ENCODE results near the gene WWTR1.

WWTR1 gene

DNA sequence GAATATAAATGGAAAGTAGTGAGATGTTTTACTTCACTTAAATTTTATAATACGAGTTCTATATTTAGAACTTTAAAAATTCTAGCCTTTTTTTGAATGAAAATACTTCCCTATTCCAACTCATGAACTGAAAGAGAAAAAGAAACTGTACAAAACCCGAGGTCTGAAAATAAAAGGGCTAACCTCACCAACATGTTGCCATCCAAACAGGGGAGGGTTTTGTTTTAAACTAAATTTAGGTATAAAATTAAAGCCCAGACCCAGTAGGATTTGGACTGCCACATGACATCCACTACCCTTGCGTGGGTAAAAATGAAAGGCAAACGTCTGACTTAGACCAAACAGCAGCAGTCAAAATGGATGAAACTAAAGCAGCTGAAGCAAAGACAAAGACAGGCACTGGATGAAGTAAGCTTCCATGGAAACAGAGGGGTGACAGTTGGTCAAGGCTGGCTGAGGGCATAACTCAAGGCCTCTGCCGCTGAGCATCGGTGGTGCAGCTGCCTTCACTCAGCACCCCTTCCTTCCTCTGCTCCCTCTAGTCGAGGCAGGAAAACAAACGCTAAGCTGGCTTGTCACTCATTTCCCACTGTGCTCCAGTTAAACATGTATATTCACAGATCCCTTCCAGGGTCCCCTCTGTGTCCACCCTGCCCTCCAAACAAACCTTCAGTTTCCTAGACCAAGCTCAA is 125.2 kb downstream of the WWTR1 start:
- DNase-seq (ENCODE audit: low spot score): no peak

- no peak for DNase-seq (ENCODE audit: low spot score)
These were observed 128.7 kb downstream of the WWTR1 start for GRCh38 chr3:149529099-149529498.

GRCh38 chr3:149528340-149528650 is 129.5 kb downstream of the WWTR1 start:
- DNase-seq (ENCODE audit: low spot score): no peak

- DNase-seq (ENCODE audit: low spot score): no peak
These were observed 130.1 kb downstream of the WWTR1 start for GRCh38 chr3:149527531-149528339.

- DNase-seq (ENCODE audit: low spot score): no peak
These were observed 134.1 kb downstream of the WWTR1 start for GRCh38 chr3:149523512-149524299.

- DNase-seq (ENCODE audit: low spot score): no peak
These were observed 137.9 kb downstream of the WWTR1 start for GRCh38 chr3:149519912-149520311.

DNA sequence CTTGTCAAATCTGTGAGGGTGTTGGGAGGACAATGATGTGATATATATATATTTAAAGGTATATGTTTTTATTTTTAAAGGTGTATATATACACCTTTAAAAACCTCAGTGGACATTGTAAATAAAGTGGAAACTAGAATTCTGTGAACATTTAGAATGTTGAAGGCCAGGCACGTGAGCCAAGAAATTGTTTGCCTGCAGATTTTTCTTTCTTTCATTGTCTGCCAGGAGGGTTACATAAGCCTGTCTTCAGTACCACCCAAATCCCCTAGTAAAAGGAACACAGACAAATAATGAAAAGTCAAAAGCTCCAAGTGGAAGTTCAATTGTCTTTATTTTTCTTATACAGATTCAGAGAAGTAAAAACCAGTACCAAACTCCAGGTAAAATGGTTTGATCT is 140.9 kb downstream of the WWTR1 start:
- no peak for DNase-seq (ENCODE audit: low spot score)

DNA sequence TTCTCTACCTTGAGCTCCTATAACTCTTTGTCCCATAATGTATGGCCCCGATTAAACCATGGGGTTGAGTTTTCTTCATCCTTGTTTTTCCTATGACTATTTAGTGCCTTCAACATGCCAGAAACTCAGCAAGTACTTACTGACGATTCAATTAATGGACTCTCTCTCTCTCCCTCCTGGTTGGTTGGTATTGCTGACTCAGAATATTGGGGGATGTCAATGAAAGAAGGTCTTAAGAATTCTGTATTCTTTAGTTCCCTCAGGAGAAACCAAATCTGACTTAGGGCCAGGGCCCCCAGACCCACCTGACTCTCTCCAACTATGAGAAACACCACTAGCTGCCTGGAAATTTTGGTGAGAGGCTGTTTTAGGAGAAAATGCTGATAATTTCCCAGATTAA is 142.6 kb downstream of the WWTR1 start:
- DNase-seq (ENCODE audit: low spot score): no peak

DNA sequence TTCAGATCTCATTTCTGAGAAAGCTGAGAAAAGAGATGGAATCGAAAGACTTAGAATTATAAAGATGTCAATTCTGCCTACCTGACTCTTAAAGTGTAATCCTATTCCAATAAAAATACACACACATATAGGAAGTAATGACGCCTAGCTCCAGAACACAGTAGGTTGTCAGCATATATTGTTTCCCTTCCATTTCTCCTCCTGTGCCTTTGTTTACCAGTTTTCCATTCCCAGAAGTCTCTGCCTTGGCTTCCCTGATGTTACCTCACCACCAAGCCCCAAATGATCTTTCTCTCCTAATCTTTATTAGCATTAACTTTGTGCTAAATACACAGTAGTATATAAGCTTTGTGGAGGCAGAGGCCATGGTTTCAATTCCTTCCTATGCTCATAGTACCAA is 143.4 kb downstream of the WWTR1 start:
- no peak for DNase-seq (ENCODE audit: low spot score)

DNA sequence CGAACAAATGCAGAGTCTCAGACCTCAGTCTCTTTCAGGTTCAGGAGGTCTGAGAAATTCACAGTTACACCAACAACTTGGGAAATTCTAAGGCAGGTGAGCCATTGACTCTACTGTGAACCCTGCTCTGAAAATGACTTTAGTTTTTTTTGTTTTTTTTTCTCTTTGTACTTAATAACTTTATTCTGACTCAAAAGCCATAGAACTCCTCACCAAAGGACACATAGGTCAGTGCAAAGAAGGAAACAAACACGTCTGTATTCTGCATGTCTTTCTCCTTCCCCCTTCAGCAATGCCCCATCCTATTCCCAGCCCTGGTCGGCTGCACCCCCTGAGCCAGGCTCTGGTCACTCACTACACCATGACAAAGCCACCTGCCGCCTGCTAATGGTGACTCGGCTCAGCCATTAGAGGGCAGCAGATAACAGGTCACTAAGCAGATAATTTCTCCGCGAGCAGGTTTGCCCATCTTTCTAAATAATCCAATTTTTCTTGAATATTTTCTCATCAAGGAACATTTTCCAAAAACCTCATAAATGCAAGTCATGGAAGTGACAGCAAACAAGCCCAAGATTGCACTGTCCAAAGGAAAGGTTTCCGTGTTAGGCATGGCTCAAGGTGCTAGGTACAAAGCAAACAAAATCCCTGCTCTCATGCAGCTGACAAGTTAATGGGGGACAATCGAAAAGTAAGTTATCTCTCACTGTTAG is 145.6 kb downstream of the WWTR1 start:
- DNase-seq (ENCODE audit: low spot score): peak; percentile 71

GRCh38 chr3:149511040-149511626 is 146.7 kb downstream of the WWTR1 start:
- DNase-seq (ENCODE audit: low spot score): no peak

DNA sequence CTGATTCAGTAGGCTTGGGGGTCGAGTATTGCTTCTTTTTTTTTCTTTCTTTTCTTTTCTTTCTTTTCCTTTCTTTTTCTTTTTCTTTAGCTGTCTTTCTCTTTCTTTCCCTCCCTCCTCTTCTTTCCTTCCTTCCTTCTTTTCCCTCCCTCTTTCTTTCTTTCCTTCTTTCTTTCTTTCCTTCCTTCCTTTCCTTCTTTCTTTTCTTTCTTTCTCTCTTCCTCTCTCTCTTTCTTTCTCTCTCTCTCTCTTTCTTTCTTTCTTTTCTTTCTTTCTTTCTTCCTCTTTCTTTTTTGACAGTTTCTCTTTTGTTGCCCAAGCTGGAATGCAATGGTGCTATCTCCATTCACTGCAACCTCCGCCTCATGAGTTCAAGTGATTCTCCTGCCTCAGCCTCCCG is 147.3 kb downstream of the WWTR1 start:
- DNase-seq (ENCODE audit: low spot score): no peak

GRCh38 chr3:149509526-149509925 is 148.3 kb downstream of the WWTR1 start:
- no peak for DNase-seq (ENCODE audit: low spot score)

DNA sequence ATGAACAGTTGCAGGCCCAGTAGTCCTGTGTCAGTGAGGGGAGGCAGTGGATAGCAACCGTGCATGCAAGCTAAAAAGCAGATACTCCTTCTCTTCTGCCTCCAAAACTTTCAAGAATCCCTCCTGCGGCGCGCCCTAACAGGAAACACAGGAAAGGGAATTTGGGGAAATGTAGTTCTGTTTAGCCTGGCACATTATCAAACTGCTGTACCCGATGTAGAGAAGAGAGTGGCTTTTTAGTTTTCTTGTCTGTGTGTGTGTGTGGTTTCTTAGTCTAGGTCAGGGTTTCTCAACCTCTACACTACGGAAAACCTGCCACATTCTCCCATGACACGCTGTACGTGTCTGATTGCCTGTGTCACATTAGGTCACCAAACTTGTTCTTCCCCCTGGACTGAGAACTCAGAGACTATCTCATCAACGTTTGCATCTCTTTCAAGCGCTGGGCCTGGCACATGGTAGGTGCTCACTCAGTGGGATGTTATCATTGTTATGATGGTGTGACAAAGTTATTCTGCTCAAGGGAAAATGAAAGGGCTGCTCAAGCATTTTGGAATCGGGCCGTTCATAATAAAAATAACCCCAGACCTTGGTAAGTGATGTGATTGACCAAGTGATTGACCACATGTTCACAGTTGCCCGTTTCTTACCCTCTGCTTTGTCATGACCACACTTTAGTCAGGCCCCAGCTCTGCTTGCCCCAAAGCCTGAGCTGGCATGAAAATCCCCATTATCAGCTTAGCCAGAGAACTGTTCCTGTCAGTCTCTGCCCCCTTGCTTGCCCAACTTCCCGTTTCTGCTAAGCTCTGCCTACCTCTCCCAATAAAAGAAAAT is 150.1 kb downstream of the WWTR1 start:
- no peak for DNase-seq (ENCODE audit: low spot score)

- no peak for DNase-seq (ENCODE audit: low spot score)
These were observed 150.9 kb downstream of the WWTR1 start for GRCh38 chr3:149506965-149507364.

DNA sequence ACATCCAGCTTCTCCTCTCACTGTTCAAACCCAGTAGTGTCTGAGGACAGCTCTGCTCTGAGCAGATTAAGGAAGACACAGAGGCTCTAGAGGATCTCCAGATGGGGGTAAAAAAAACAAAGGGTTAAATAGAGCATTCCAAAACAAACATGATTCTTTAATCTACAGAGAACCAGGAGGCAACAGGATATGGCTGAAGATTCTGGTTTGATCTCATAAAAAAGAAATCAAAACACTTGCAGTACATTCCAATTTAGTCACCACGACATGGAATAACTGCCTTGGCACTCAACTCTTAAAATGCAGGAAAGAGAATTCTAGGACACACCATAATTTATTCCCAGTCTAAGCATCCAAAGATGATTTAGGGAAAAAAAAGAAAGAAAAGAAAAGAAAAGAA is 151.3 kb downstream of the WWTR1 start:
- DNase-seq (ENCODE audit: low spot score): no peak

- DNase-seq (ENCODE audit: low spot score): no peak
These were observed 155.4 kb downstream of the WWTR1 start for GRCh38 chr3:149502438-149502837.

- no peak for DNase-seq (ENCODE audit: low spot score)
These were observed 156.3 kb downstream of the WWTR1 start for GRCh38 chr3:149501524-149501923.

- no peak for DNase-seq (ENCODE audit: low spot score)
These were observed 159.7 kb downstream of the WWTR1 start for GRCh38 chr3:149497966-149498670.

- no peak for DNase-seq (ENCODE audit: low spot score)
These were observed 160.9 kb downstream of the WWTR1 start for GRCh38 chr3:149496891-149497290.
